Measurements from ENCODE around the gene LGI4. TPM values are rescaled to one million over a fixed set of nuclear protein-coding genes. Genes with fewer than 3 reads are reported as not detected.

Gene LGI4
- total and polyA plus RNA-seq, 12 donors: 0.17 to 22.4 (median 1.5) TPM

- no peaks in the 10 kb centered on the region for H3K36me3 ChIP-seq (replicated peaks in 1 of 2)
- no peaks in the 10 kb centered on the region for H3K9me3 ChIP-seq (replicated peaks in 1 of 3)
- intact Hi-C loops (cut with DNase I): loop anchor here in 1 of 2 donors (5.0 kb wide), 1 partner anchor 127 kb away; the partner anchor contains the start of gene USF2
- peak overlapping the region in 1 of 4 donors; percentile 10 for H3K4me3 ChIP-seq
- TF ChIP-seq POLR2A (IDR thresholded peaks at IDR 0.05): no peak
- H3K4me1 ChIP-seq (replicated peaks in 1 of 2): peaks cover 0 to 15% of the 10 kb centered on the region in 2 donors
- H3K27ac ChIP-seq: peak overlapping the region in 2 of 5 donors; percentile 70 to 87
- 47 to 58% (median 51%) methylated on average over 12 of the region's 12 CpGs for WGBS, 4 donors
- DNase-seq: no peak
- H3K27me3 ChIP-seq: peaks cover 4% of the 10 kb centered on the region
Observed at GRCh38 chr19:35140207-35140961, 5.5 kb upstream of the LGI4 start.

GRCh38 chr19:35138305-35138892 lies 3.5 kb upstream of the LGI4 start, which contains the start of gene FXYD1:
Gene FXYD1 (plus strand): TSS chr19:35138824. CDS start chr19:35140080, 1,256 bp downstream.
- H3K27ac ChIP-seq: peak within 1 kb of the TSS in 3 of 5 donors; percentile 43 to 87 (median 70)
- H3K27me3 ChIP-seq: peaks cover 4% of the 10 kb centered on the region
- H3K4me1 ChIP-seq (replicated peaks in 1 of 2): peaks cover 0 to 15% of the 10 kb centered on the region in 2 donors
- H3K4me3 ChIP-seq: peak within 1 kb of the TSS in 1 of 4 donors; percentile 10
- intact Hi-C loops (cut with DNase I): loop anchor here in 1 of 2 donors (10.0 kb wide), 1 partner anchor 74 kb away; no protein-coding TSS in a partner anchor
- WGBS, 4 donors: 58 to 60% (median 59%) methylated on average over 13 to 18 of the region's 18 CpGs; no CpG with 5 or more reads in 1 of the 4 donors
- H3K9me3 ChIP-seq (replicated peaks in 1 of 3): no peaks in the 10 kb centered on the region
- no peaks in the 10 kb centered on the region for H3K36me3 ChIP-seq (replicated peaks in 1 of 2)
- DNase-seq: no peak
- TF ChIP-seq CTCF (IDR thresholded peaks at IDR 0.05) (no peak), POLR2A (IDR thresholded peaks at IDR 0.05) (no peak)

GRCh38 chr19:35136977-35137702 lies 2.3 kb upstream of the LGI4 start:
- intact Hi-C loops (cut with DNase I): loop anchor here in 1 of 2 donors (10.0 kb wide), 1 partner anchor 72 kb away; no protein-coding TSS in a partner anchor
- H3K4me3 ChIP-seq: no peak overlapping the region
- no peaks in the 10 kb centered on the region for H3K36me3 ChIP-seq (replicated peaks in 1 of 2)
- 61 to 71% (median 66%) methylated on average over 9 of the region's 9 CpGs for WGBS, 4 donors
- H3K27me3 ChIP-seq: peaks cover under 1% of the 10 kb centered on the region
- H3K4me1 ChIP-seq (replicated peaks in 1 of 2): peaks cover 0 to 8% of the 10 kb centered on the region in 2 donors
- TF ChIP-seq POLR2A (IDR thresholded peaks at IDR 0.05) (no peak), CTCF (IDR thresholded peaks at IDR 0.05) (no peak)
- no peaks in the 10 kb centered on the region for H3K9me3 ChIP-seq (replicated peaks in 1 of 3)
- H3K27ac ChIP-seq: no peak overlapping the region
- DNase-seq: no peak

GRCh38 chr19:35136231-35136630 lies 1.4 kb upstream of the LGI4 start:
- H3K4me1 ChIP-seq (replicated peaks in 1 of 2): no peaks in the 10 kb centered on the region
- TF ChIP-seq POLR2A (IDR thresholded peaks at IDR 0.05) (no peak), CTCF (IDR thresholded peaks at IDR 0.05) (no peak)
- H3K9me3 ChIP-seq (replicated peaks in 1 of 3): no peaks in the 10 kb centered on the region
- H3K4me3 ChIP-seq: no peak overlapping the region
- H3K27ac ChIP-seq: peak overlapping the region in 1 of 5 donors; percentile 17
- intact Hi-C loops (cut with DNase I): loop anchor here in 1 of 2 donors (10.0 kb wide), 1 partner anchor 71 kb away; no protein-coding TSS in a partner anchor
- H3K36me3 ChIP-seq (replicated peaks in 1 of 2): no peaks in the 10 kb centered on the region
- no peaks in the 10 kb centered on the region for H3K27me3 ChIP-seq
- no peak for DNase-seq
- 59 to 71% (median 64%) methylated on average over 4 to 11 of the region's 11 CpGs for WGBS, 4 donors
